ENCODE measurements around the gene TBC1D16.
"Not testable (repeated sequence)": the region's sequence is repeated elsewhere in the genome, so short reads cannot be mapped to it uniquely, and the experiment has no call there.

Gene TBC1D16

GRCh38 chr17:80050706-80051105 is 15.0 kb upstream of the TBC1D16 start:
- DNase-seq: no peak

DNA sequence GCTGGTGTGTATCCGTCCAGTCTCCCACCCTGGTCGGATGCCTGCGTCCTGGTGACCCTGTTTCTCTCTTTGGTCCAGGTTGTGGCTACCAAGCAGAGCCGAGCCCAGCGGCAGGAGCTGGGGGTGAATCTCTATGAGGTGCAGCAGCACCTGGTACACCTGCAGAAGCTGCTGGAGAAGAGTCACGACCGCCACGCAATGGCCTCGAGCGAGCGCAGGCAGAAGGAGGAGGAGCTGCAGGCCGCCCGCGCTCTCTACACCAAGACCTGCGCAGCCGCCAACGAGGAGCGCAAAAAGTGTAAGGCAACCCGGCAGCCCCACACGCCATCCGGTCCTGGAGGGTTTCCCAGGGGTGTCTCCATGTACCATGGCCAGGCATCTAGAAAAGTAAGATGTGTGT is 14.3 kb upstream of the TBC1D16 start:
- DNase-seq: no peak

DNA sequence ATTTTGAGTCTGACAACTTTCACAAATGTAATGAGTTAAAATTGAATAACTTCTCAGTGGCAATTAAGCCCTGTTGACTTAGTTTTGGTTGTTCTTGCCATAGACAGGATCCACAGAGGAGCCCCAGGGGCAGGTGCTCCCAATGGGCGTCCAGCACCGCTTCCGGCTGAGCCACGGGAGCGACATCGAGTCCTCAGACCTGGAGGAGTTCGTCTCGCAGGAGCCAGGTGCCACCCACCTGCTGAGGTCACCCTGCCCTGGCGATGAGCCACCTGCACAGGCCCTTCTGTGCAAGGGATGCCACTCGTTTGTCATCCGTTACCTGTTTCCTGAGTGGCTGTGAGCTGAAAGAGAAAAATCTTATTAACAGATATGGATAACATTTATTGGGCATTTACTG is 11.5 kb upstream of the TBC1D16 start:
- DNase-seq: no peak

DNA sequence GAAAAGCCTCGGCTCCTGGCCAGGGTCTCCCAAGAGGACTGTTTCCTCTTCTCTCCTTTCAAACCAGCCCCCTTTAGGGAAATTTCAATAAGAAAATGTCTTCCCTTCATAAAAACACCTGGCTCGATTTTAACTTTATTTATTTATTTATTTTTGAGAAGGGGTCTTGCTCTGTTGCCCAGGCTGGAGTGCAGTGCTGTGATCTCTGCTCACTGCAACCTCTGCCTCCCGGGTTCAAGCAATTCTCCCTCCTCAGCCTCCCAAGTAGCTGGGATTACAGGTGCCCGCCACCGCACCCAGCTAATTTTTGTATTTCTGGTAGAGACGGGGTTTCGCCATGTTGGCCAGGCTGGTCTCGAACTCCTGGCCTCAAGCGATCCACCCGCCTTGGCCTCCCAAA is 11.0 kb upstream of the TBC1D16 start:
- not testable (repeated sequence) for DNase-seq

GRCh38 chr17:80045703-80046102 is 10.0 kb upstream of the TBC1D16 start:
- peak; percentile 43 for DNase-seq

DNA sequence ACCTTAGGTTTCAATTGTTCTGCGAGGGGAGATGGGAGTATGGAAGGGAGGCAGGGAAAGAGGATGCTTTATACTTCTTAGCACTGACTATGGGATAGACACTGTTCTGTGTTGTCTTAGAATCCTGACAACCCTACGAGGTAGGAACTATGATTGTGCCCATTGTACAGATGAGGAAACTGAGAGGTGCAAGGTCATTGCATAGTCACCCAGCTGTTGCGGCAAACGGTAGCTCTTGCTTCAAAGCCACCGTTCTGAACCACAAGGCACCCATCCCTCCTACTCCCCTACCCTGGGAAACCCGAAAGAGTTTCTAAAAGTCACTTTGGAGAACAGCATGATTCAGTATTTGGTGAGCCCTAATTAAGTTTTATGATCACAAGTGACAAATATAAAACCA is 8.3 kb upstream of the TBC1D16 start:
- DNase-seq: no peak

DNA sequence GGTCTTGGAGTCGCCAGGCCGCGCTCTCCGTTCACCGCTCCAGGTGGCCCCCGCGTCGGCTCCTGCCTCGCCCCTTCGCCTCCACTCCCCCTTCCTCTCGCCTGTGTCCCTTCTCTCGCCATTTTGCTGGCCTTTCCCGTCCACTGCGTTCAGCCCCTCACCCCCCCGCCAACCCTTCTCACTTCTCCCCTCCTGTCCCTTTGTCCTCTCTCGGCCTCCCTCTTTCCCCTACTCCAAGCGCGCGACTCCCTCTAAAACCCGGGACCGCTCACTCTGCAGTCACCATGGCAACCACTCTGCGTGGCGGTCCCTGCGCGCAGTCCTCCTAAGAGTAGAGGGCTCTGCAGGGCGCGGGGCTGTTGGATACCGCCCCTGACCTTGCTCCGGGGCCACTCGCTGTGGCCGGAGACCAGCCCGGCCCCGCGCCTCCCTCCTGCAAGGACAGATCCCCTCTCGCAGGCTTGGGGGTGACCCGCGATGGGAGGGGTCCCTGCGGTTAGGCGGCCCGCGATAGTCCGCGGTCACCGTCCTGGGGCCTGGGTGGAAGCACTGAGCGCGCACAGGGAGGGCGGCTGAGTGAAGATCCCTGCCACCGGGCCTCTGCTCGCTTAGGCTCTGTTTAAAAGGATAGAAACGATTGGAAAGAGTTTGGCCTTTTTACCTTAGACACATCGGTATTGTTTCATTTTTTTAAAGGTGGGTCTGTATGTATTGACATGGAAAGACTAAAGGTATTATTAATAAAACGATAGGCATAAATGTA is 1.2 kb upstream of the TBC1D16 start:
- peak; percentile 81 for DNase-seq

DNA sequence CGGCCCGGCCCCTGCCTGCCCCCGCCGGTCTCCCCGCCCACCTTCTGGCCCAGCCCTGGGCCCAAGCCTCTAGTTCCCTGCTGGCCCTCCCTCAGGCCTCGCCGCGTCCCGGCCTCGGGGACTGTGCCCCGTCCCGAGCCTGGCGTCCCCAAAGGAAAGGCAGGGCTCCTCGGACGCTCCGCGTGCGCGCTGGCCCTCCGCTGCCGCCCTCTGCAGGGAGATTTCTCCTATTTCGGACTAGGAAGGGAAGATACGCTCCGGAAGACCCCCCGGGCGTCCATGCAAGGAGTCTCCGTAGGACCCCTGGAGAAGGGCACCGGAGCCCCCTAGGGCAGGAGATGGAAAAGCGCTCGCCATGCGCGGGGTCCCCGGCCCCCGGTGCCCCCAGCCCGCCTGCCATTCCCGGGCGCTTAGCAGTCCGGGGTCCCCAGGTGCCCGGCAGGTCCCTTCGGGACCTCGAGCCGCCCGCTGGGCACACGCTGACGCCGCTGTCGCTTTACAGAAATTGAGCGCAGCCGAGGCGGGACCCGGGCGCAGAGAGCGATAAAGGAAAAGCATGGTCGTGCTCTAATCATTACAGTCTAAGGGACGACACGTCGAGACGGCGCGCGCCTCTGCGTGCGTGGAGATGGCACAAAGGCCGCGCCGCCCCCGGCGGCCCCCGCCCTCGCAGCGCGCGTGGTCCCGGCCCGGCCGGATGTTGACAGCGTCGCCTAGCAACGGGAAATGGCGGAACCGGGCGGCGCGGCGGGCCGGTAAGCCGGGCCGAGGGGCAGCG is 454 bp upstream of the TBC1D16 start, which contains the start of gene CCDC40:
Gene CCDC40 (plus strand): TSS at position 706 of the 778 bp plus-strand sequence. CDS start 21 bp downstream, at position 727.
- peak; percentile 54 for DNase-seq

- DNase-seq: no peak
Observed at GRCh38 chr17:80034791-80035686, 633 bp downstream of the TBC1D16 start.

- no peak for DNase-seq
Observed at GRCh38 chr17:80033840-80034239, 1.8 kb downstream of the TBC1D16 start.

- DNase-seq: no peak
Observed at GRCh38 chr17:80032614-80033171, 3.0 kb downstream of the TBC1D16 start.

GRCh38 chr17:80031691-80032430 is 3.8 kb downstream of the TBC1D16 start:
- DNase-seq: no peak

DNA sequence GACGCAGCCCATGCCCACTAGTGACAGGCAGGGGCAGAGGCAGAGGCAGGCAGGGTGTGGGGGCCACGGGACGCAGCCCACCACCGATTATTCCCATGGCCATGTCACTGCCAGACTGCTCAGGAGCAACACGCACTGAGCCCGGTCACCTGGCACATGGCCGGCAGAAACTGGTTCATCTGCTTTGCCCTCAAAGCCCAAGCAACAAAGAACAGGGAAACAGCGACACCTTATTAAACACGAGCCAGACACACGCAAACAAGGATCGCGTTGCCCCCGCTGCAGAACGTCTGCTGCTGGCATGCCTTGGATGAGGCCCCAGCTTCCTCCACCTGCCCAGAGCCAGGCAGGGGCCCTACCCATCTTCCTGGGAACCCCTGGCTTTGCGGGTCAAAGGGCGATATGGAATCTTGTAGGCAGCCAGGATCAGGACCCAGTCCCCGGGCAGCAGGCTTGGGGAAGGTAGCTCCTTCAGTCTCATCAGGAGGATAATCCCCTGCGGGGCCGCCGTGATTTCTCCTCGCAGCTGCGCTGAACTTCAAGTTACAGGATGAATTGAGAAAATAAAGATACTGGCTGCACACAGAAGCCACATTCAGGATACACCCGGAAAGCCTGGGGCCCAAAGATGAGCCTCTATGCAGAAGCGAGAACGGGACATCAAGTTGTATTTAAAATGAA is 4.8 kb downstream of the TBC1D16 start:
- DNase-seq: peak; percentile 87

GRCh38 chr17:80029258-80029974 is 6.3 kb downstream of the TBC1D16 start:
- DNase-seq: peak; percentile 49

DNA sequence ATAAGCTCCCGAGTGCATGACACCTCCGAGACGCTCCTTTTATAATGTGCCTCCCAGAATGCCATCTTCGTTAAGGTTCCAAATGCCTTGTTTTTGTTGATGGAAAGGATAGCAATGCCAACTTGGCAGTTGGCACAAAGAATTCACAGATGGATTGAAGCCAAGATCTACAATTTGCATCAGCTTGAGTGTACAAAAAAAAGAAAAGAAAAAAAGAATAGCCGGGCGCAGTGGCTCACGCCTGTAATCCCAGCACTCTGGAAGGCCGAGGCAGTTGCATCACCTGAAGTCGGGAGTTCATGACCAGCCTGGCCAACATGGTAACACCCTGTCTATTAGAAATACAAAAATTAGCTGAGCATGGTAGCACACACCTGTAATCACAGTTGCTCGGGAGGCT is 7.6 kb downstream of the TBC1D16 start:
- peak; percentile 28 for DNase-seq

GRCh38 chr17:80027043-80027435 is 8.6 kb downstream of the TBC1D16 start:
- no peak for DNase-seq

GRCh38 chr17:80026359-80027042 is 9.2 kb downstream of the TBC1D16 start:
- DNase-seq: peak; percentile 76

GRCh38 chr17:80025796-80026195 is 9.9 kb downstream of the TBC1D16 start:
- peak; percentile 72 for DNase-seq

DNA sequence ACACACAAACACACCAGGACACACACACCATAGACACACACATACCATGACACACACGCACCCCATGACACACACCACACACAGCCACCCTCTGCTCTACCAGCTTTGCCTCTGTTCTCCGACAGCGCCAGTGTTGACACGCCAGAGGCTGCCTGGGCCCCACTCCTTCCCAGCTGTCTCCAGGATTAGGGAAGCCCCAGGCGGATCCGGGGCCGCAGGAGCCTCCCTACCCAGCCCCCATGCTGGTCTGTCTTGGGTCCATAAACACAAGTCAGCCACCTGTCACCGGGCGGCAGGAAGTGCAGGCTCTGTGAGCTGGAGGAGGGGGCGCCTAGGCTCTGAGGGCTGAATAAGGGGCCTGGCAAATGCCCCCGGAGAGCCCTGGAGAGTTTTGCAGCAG is 10.5 kb downstream of the TBC1D16 start:
- DNase-seq: peak; percentile 67

Data from NCI-H1092 (cell line).